K562 (cell line): ENCODE data around the gene MTO1.

Experiments used
- CBFA2T3 ChIP-seq: fragments of 450-650 bp; IDR thresholded peaks from 2 replicates; pipeline ENCODE4 v1.6.1; 2017
- CTCF ChIP-seq, 3 experiments: IDR thresholded peaks in 2 of 3; conservative IDR thresholded peaks in 1 of 3; 2 replicates each; pipeline ENCODE4 v1.5.1; 2011 to 2012; ENCODE audit warnings: low read length in 3 of 3, mild to moderate bottlenecking in 3 of 3, control low read depth in 2 of 3, improper control_type of control experiment in 1 of 3, inconsistent platforms in 1 of 3, low read depth in 1 of 3, mixed read lengths in 1 of 3, moderate library complexity in 1 of 3; ENCODE audit not compliant: insufficient read depth in 2 of 3
- GABPB2 ChIP-seq: fragments of 250-450 bp; sonication (Bioruptor Pico); conservative IDR thresholded peaks from 2 replicates; pipeline ENCODE4 v1.5.1; 2021; ENCODE audit warnings: mild to moderate bottlenecking
- MAX ChIP-seq: sonication (generic); formaldehyde crosslinking; IDR thresholded peaks from 2 replicates; pipeline ENCODE4 v1.9.0; 2022; ENCODE audit warnings: mild to moderate bottlenecking, missing genetic modification reagents
- NR2C2 ChIP-seq, 2 experiments: fragments of 200-800 bp in 1 of 2; sonication (Bioruptor generic) in 1 of 2; sonication (generic) in 1 of 2; formaldehyde crosslinking in 1 of 2; IDR thresholded peaks; 2 replicates each; pipeline versions ENCODE4 v1.6.1 to v1.8.0; 2016 to 2022; ENCODE audit warnings: mild to moderate bottlenecking in 1 of 2, missing compliant biosample characterization in 1 of 2, missing genetic modification characterization in 1 of 2, missing genetic modification reagents in 1 of 2
- ZBTB34 ChIP-seq: fragments of 250-450 bp; sonication (Bioruptor Pico); IDR thresholded peaks from 2 replicates; pipeline ENCODE4 v1.8.0; 2021; ENCODE audit warnings: mild to moderate bottlenecking, moderate library complexity
- ZNF146 ChIP-seq: IDR thresholded peaks from one replicate; pipeline ENCODE4 v1.6.1; 2018; ENCODE audit warnings: missing compliant biosample characterization; ENCODE audit not compliant: unreplicated experiment
- TF ChIP-seq, protein P1 (sequence below): sonication (generic); formaldehyde crosslinking; IDR thresholded peaks from 2 replicates; pipeline ENCODE4 v1.8.1; 2023; ENCODE audit warnings: mild to moderate bottlenecking, missing genetic modification reagents, moderate library complexity

DNA sequence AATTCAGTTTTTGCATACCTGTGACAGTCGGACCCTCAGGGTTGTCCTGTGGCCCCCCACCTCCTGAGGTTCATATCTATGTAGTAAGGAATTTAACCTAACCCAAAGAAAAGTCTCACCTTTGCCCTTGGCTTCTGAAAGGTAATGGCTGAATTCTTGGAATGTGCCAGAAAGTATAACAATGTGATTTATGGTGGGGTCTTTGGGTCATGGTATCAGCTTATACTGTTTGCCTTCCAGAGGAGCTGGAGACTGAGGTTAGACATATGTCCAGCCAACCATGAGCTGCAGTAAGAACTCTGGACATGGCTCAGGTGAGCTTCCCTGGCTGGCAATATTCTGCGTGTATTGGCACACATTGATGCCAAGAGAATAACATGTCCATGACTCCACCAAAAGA is 40.0 kb upstream of the MTO1 start:
- TF ChIP-seq CBFA2T3, result peak; percentile 72
- TF ChIP-seq MAX (CRISPR knock-in tag), result no peak
- TF ChIP-seq NR2C2 (CRISPR knock-in tag; IDR thresholded peaks at IDR 0.05), result no peak
- TF ChIP-seq NR2C2 (tag; IDR thresholded peaks at IDR 0.05), result no peak
- TF ChIP-seq CTCF (IDR thresholded peaks at IDR 0.05 in 2 of 3, conservative IDR thresholded peaks at IDR 0.05 in 1 of 3; ENCODE audit: insufficient read depth in 2 of 3, low read depth in 1 of 3, low read length in 3 of 3), result no peak
- TF ChIP-seq ZNF146, result no peak
- TF ChIP-seq GABPB2 (CRISPR knock-in tag), result no peak
- TF ChIP-seq, protein P1, sequence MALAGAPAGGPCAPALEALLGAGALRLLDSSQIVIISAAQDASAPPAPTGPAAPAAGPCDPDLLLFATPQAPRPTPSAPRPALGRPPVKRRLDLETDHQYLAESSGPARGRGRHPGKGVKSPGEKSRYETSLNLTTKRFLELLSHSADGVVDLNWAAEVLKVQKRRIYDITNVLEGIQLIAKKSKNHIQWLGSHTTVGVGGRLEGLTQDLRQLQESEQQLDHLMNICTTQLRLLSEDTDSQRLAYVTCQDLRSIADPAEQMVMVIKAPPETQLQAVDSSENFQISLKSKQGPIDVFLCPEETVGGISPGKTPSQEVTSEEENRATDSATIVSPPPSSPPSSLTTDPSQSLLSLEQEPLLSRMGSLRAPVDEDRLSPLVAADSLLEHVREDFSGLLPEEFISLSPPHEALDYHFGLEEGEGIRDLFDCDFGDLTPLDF (CRISPR knock-in tag), result no peak
- no peak for TF ChIP-seq ZBTB34
